Smooth muscle cell (in vitro differentiated cells): ENCODE results near the gene FN3KRP. TPM values are rescaled to one million over a fixed set of nuclear protein-coding genes. Genes with fewer than 3 reads are reported as not detected.

Experiments used
- DNase-seq: peaks from one replicate; lab custom pipeline; 2025; ENCODE audit not compliant: unreplicated experiment; lab: John Stamatoyannopoulos, UW
- H2AFZ ChIP-seq: fragments of 200-600 bp; sonication (generic); 2 replicates; pipeline ENCODE4 v1.6.0; 2016; ENCODE audit warnings: antibody characterized with exemption, low read depth, mild to moderate bottlenecking
- H3F3A ChIP-seq: fragments of 200-600 bp; sonication (generic); 2 replicates; pipeline ENCODE4 v1.6.0; 2017; ENCODE audit warnings: antibody characterized with exemption, low read depth
- H3K27ac ChIP-seq: fragments of 200-600 bp; sonication (generic); 2 replicates; pipeline ENCODE4 v1.5.1; 2016; ENCODE audit warnings: low read depth, mild to moderate bottlenecking
- H3K27me3 ChIP-seq: fragments of 200-600 bp; sonication (generic); 2 replicates; pipeline ENCODE4 v1.6.1; 2016; ENCODE audit warnings: low read depth, mild to moderate bottlenecking
- H3K36me3 ChIP-seq: fragments of 200-600 bp; sonication (generic); 2 replicates; pipeline ENCODE4 v1.5.1; 2016; ENCODE audit warnings: low read depth
- H3K4me1 ChIP-seq: fragments of 200-600 bp; sonication (generic); 2 replicates; pipeline ENCODE4 v1.5.1; 2016; ENCODE audit warnings: low read depth
- H3K4me2 ChIP-seq: fragments of 200-600 bp; sonication (generic); 2 replicates; pipeline ENCODE4 v1.6.0; 2016; ENCODE audit warnings: mild to moderate bottlenecking
- H3K4me3 ChIP-seq: fragments of 200-600 bp; sonication (generic); 2 replicates; pipeline ENCODE4 v1.5.1; 2016; ENCODE audit warnings: mild to moderate bottlenecking
- H3K79me2 ChIP-seq: fragments of 200-600 bp; sonication (generic); 2 replicates; pipeline ENCODE4 v1.6.0; 2016; ENCODE audit warnings: low read depth, mild to moderate bottlenecking
- H3K9ac ChIP-seq: fragments of 200-600 bp; sonication (generic); 2 replicates; pipeline ENCODE4 v1.6.0; 2016; ENCODE audit warnings: low read depth
- H3K9me3 ChIP-seq: fragments of 200-600 bp; sonication (generic); replicated peaks from 2 replicates; pipeline ENCODE4 v1.5.1; 2016; ENCODE audit warnings: low read depth
- H4K20me1 ChIP-seq: fragments of 200-600 bp; sonication (generic); 2 replicates; pipeline ENCODE4 v1.6.0; 2016; ENCODE audit warnings: low read depth
- WGBS: methylation state at CpG from one replicate; pipeline ENCODE4 v1.1.7; 2016; ENCODE audit warnings: low lambda C conversion rate; 5-methylcytosine and 5-hydroxymethylcytosine counted together
- polyA plus RNA-seq: library from polyadenylated mRNA; unstranded; fragments of >200 nt; fragmentation: Nextera tagmentation; extraction: Ambion mirVana; gene quantifications from 2 replicates; pipeline ENCODE4 v1.2.1, GENCODE V29; 2016
- total RNA-seq: library from RNA; depleted of rRNA; stranded (reverse); fragments of >200 nt; gene quantifications from 2 replicates; pipeline ENCODE4 v1.2.3, GENCODE V29; 2014
- TF ChIP-seq, protein P1 (sequence below): fragments of 200-600 bp; sonication (generic); IDR thresholded peaks from 2 replicates; pipeline ENCODE4 v1.5.1; 2017; ENCODE audit warnings: borderline replicate concordance, mild to moderate bottlenecking, antibody characterized with exemption; ENCODE audit not compliant: insufficient read depth, poor library complexity, severe bottlenecking

Gene FN3KRP
- total and polyA plus RNA-seq, 2 experiments from 2014 or later, result 12.8 to 26.9 TPM

DNA sequence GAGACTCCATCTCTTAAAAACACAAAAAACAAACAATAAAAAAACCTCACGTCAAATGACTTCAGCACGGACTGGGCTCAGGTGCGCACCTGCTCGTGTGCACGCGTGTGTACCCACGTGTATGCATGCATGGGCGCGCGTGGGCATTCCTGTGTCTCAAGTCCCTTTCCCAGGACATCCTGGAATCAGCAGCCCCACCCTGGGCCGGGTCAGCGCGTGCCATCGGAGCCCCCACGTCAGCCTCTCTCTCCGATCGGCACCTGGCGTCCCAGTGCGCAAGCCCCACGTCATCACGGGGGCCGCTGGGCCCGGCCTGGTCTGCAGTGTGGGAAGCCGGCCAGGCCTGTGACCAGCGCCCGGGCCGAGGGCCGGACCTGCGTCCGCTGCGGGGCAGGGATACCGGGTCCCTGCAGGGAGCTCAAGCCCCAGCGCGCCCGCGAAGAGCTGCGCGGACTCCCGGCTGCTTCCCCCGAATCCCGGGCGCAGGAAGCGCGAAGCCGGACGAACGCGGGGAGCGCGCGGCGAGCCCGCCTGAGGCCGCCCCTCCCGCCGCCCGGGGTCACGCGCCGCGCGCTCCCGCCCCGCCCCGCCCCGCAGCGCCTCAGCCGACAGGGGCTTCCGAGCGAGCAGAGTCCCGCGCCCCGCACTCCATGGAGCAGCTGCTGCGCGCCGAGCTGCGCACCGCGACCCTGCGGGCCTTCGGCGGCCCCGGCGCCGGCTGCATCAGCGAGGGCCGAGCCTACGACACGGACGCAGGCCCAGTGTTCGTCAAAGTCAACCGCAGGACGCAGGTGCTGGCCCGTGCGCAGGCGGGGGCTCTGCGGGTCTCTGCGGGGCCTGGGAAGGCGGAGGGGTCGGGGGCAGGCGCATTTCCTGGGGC, 18.7 kb downstream of the FN3KRP start, which contains the start of gene FN3K:
TSS of gene FN3K (plus strand) at position 629 of the 880 bp plus-strand sequence. CDS start at position 651, 22 bp downstream.
- H3K9ac ChIP-seq, result no peak within 1 kb of the TSS
- WGBS, result 12% methylated on average over 56 of the region's 101 CpGs
- no peaks in the 10 kb centered on the region for H3K9me3 ChIP-seq
- H3K4me3 ChIP-seq, result peak within 1 kb of the TSS; percentile 81
- no peaks in the 10 kb centered on the region for H3K27me3 ChIP-seq
- no peak within 1 kb of the TSS for H3K27ac ChIP-seq
- H3K36me3 ChIP-seq, result no peaks in the 10 kb centered on the region
- H3F3A ChIP-seq, result no peaks in the 10 kb centered on the region
- H3K4me1 ChIP-seq, result no peaks in the 10 kb centered on the region
- peak; percentile 16 for DNase-seq
- H2AFZ ChIP-seq, result peak within 1 kb of the TSS; percentile 66
- TF ChIP-seq, protein P1, sequence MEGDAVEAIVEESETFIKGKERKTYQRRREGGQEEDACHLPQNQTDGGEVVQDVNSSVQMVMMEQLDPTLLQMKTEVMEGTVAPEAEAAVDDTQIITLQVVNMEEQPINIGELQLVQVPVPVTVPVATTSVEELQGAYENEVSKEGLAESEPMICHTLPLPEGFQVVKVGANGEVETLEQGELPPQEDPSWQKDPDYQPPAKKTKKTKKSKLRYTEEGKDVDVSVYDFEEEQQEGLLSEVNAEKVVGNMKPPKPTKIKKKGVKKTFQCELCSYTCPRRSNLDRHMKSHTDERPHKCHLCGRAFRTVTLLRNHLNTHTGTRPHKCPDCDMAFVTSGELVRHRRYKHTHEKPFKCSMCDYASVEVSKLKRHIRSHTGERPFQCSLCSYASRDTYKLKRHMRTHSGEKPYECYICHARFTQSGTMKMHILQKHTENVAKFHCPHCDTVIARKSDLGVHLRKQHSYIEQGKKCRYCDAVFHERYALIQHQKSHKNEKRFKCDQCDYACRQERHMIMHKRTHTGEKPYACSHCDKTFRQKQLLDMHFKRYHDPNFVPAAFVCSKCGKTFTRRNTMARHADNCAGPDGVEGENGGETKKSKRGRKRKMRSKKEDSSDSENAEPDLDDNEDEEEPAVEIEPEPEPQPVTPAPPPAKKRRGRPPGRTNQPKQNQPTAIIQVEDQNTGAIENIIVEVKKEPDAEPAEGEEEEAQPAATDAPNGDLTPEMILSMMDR, result no peak
- H4K20me1 ChIP-seq, result no peaks in the 10 kb centered on the region
- no peaks in the 10 kb centered on the region for H3K79me2 ChIP-seq
- peak within 1 kb of the TSS; percentile 95 for H3K4me2 ChIP-seq

DNA sequence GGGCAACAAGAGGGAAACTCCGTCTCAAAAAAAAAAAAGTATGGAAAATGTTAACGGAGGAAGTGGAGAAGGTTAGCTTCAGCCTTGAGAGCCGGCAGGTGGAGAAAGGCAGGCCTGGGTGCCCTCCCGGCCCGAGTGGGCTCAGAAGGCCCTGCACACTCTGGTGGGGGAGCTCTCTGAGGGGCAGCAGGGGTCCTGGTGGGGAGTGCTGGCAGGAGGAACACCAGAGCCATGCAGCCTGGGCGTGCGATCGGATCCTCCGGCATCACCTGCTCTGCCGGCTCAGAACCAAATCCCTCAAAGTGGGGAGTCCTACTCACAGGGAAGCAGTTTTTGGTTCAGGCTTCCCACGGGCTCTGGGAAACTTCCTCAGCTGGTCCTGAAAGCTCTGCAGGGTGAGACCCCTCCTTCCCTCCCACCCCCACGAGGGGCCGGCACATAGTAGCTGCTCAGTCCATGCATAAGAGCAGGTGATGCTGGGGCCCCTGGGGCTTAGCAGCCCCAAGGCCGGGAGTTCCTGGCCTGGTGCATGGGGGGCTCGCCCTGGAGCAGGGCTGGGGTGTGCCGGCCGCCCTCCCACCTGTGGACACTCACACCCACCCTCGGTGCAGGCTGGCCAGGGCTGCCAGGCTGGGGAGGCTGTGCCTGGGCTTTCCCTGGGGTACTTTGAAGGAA, 20.1 kb downstream of the FN3KRP start:
- H3K4me2 ChIP-seq, result peak overlapping the region; percentile 95

DNA sequence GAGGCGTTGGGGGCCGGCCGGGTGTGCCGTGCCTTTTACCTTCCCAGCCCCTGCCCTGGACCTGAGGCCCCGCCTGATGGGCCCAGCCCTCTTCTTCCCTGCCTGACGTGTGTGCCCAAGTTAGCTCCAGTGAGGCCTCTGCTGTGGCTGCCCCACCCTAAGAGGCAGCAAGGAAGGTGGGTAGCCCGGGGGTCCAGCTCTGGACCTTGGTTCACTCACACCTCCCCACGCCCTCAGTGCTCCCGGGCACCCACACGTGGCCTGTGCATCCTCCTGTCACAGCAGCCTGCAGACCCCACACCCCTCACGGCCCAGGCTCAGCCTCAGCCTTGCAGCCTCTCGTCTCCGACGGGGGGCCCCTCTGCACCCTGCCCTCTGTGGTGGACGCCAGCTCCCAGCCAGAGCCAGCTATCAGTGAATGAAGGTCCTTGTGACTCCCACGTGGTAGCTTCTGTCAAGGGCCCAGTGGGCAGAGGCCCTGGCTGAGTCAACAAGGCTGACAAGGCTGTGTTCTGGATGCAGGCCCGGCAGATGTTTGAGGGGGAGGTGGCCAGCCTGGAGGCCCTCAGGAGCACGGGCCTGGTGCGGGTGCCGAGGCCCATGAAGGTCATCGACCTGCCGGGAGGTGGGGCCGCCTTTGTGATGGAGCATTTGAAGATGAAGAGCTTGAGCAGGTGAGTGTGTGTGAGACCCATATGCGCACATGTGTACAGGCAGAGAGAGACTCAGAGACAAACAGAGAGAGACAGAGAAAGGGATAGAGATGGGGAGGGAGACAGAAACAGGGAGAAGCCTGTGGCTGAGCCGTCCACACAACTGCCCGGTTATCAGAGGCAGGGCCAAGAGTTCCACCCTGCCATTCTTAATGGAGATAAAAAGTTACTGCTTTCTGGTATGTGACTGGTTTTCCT, 21.7 kb downstream of the FN3KRP start:
- no peak overlapping the region for H2AFZ ChIP-seq

More for the DNA sequence above, 20.1 kb downstream of the FN3KRP start:
- 96% methylated on average over 18 of the region's 18 CpGs for WGBS
- TF ChIP-seq, protein P1, result no peak
- H3K79me2 ChIP-seq, result no peaks in the 10 kb centered on the region
- H3K27ac ChIP-seq, result no peak overlapping the region
- no peak for DNase-seq
- H3K36me3 ChIP-seq, result peaks cover 10% of the 10 kb centered on the region
- H2AFZ ChIP-seq, result no peak overlapping the region
- no peaks in the 10 kb centered on the region for H3F3A ChIP-seq
- H3K9ac ChIP-seq, result no peak overlapping the region
- H3K9me3 ChIP-seq, result peaks cover 9% of the 10 kb centered on the region
- no peaks in the 10 kb centered on the region for H3K27me3 ChIP-seq
- no peaks in the 10 kb centered on the region for H3K4me1 ChIP-seq
- no peaks in the 10 kb centered on the region for H4K20me1 ChIP-seq
- H3K4me3 ChIP-seq, result peak overlapping the region; percentile 81

More for the DNA sequence above, 21.7 kb downstream of the FN3KRP start:
- Histone ChIP-seq H3F3A (no peaks in the 10 kb centered on the region), H3K27ac (no peak overlapping the region), H3K4me3 (no peak overlapping the region), H3K9ac (no peak overlapping the region), H3K27me3 (no peaks in the 10 kb centered on the region), H3K9me3 (peaks cover 9% of the 10 kb centered on the region), H3K4me2 (no peak overlapping the region), H3K4me1 (no peaks in the 10 kb centered on the region), H4K20me1 (no peaks in the 10 kb centered on the region), H3K79me2 (no peaks in the 10 kb centered on the region), H3K36me3 (peaks cover 10% of the 10 kb centered on the region)
- TF ChIP-seq, protein P1, result no peak
- no peak for DNase-seq
- 79% methylated on average over 26 of the region's 26 CpGs for WGBS
